A549 treated with ZK216348 at 1 μM for 4 hours (cell line): Measurements from ENCODE around the gene DIDO1. TPM values are rescaled to one million over a fixed set of nuclear protein-coding genes. Genes with fewer than 3 reads are reported as not detected.

Source experiments
- total RNA-seq: library from RNA; stranded (reverse); fragments of 200-300 nt; extraction: Qiagen RNA extraction; gene quantifications from 5 replicates; pipeline ENCODE4 v1.2.3, GENCODE V29; 2022; ENCODE audit warnings: low read depth

Gene DIDO1
- total RNA-seq, result 17.9 to 27.4 TPM (median 23.7 TPM) in 5 replicates

GRCh38 chr20:62926229-62927127 lies at the start of gene DIDO1:
TSS of gene DIDO1 (minus strand) at chr20:62926505.

DNA sequence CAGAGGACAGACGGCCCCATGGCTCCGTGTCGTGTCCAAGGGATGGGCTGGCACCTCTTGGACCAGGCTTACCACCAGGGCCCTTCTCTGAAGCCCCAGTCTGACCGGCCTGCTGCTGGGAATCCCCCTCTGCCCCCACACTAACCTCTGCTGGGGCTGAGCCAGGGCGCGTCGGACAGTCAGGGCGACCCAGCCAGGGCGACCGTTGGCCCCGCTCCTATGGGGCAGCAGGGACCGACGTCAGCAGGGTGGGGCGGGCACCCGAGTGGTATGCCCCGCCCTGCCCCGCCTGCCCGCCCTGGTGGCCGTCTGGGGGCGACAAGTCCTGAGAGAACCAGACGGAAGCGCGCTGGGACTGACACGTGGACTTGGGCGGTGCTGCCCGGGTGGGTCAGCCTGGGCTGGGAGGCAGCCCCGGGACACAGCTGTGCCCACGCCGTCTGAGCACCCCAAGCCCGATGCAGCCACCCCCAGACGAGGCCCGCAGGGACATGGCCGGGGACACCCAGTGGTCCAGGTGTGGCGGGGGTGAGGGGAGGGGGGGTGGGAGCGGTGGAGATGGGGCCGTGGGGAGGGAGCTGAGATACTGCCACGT lies 26.2 kb upstream of the DIDO1 start, which contains the start of gene SLC17A9:
Gene SLC17A9, plus strand, starts transcription at position 337 of the 595 bp plus-strand sequence. Its CDS starts 122 bp downstream, at position 459.

DNA sequence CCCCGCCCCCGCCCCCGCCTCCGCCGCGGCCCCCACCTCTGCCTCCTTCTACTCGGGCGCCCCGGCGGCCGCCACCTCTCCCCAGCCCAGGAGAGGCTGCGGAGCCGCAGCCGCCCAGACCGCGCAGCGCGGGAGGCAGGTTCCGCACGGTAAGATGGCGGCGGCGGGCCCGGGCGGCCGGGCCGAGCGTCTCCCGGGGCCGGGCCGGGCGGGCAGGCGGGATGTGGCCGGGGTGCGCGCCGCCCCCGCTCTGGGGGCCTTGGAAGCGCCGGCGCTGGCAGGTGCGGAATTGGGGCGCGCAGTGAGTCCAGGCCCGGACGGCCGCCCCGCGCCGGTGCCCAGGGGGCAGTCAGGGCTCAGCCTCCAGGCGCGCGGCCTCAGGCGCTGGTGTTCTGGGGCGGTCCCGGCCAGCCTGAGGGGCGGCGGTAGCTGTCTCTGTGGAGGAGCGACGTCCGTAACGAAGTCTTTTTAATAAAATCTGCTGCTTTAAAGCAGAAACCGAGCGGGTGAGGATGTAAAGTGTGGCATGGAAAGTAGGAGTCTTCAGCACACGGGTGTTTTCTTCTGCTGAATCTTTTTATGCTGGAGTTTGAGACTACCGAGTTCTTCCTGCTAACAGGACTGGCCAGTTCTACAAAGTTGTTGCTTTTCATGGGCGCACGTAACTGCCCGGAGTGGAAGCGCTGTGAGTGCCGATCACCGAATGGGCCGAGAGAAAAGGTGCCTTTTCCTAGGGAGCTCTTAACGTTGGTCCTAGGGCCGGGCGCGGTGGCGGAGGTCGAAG lies 12.0 kb upstream of the DIDO1 start, which contains the start of gene GID8:
Gene GID8, plus strand, starts transcription at position 43 of the 784 bp plus-strand sequence. CDS start 3,356 bp downstream, outside the sequence.

GRCh38 chr20:62861726-62862336 lies 64.5 kb downstream of the DIDO1 start, which contains the start of gene TCFL5:
TSS of gene TCFL5 (minus strand) at chr20:62861822. CDS start at chr20:62861670, 152 bp downstream.

Other genes starting within 250 kb of the DIDO1 start
- 0.10 to 0.19 TPM (median 0.14 TPM) in 4 of 5 replicates, not detected in the other for gene NTSR1, start 217.7 kb downstream of the DIDO1 start, total RNA-seq
- 20.1 to 24.8 TPM (median 23.6 TPM) in 5 replicates for gene MRGBP, start 130.0 kb downstream of the DIDO1 start, total RNA-seq
- gene OGFR, start 121.7 kb downstream of the DIDO1 start, total RNA-seq, result 32.8 to 52.9 TPM (median 49.1 TPM) in 5 replicates
- gene COL9A3, start 109.5 kb downstream of the DIDO1 start, total RNA-seq, result 0.21 to 0.81 TPM (median 0.49 TPM) in 5 replicates
- 2.9 to 5.6 TPM (median 4.8 TPM) in 5 replicates for gene TCFL5, start 64.7 kb downstream of the DIDO1 start, total RNA-seq
- 21.2 to 22.6 TPM (median 22.1 TPM) in 5 replicates for gene GID8, start 11.6 kb upstream of the DIDO1 start, total RNA-seq
- 0.35 TPM in 1 of 5 replicates, not detected in the others for gene SLC17A9, start 26.2 kb upstream of the DIDO1 start, total RNA-seq
- not detected in 5 replicates for gene BHLHE23, start 80.5 kb upstream of the DIDO1 start, total RNA-seq